Stimulated activated CD4-positive, alpha-beta T cell treated with anti-CD3 and anti-CD28 coated beads, Interleukin-15, amount 100 ng/mL, for 48 hours (primary cell): Measurements from ENCODE around the gene TYRP1.

Experiments
- DNase-seq, 2 donors: peaks; one replicate each; pipeline ENCODE4 v3.0.0-alpha.2; 2020; ENCODE audit warnings: low read depth in 2 of 2

Gene TYRP1

GRCh38 chr9:12696931-12697622 is 3.9 kb downstream of the TYRP1 start:
- no peak for DNase-seq

- DNase-seq, result no peak
Measured at GRCh38 chr9:12697719-12698118, 4.5 kb downstream of the TYRP1 start.

- no peak for DNase-seq
Measured at GRCh38 chr9:12698266-12698665, 5.1 kb downstream of the TYRP1 start.

- no peak for DNase-seq
Measured at GRCh38 chr9:12698986-12699385, 5.8 kb downstream of the TYRP1 start.

GRCh38 chr9:12699529-12699928 is 6.3 kb downstream of the TYRP1 start:
- DNase-seq, result no peak

GRCh38 chr9:12701126-12701525 is 7.9 kb downstream of the TYRP1 start:
- DNase-seq, result no peak

GRCh38 chr9:12702160-12702758 is 9.1 kb downstream of the TYRP1 start:
- no peak for DNase-seq

- DNase-seq, result no peak
Measured at GRCh38 chr9:12703996-12704395, 10.8 kb downstream of the TYRP1 start.

GRCh38 chr9:12705738-12706391 is 12.7 kb downstream of the TYRP1 start:
- DNase-seq, result no peak

- no peak for DNase-seq
Measured at GRCh38 chr9:12708562-12709298, 15.5 kb downstream of the TYRP1 start.

- DNase-seq, result no peak
Measured at GRCh38 chr9:12712532-12712931, 19.3 kb downstream of the TYRP1 start.

- DNase-seq, result no peak
Measured at GRCh38 chr9:12715268-12715667, 22.1 kb downstream of the TYRP1 start.

GRCh38 chr9:12716823-12717600 is 23.8 kb downstream of the TYRP1 start:
- no peak for DNase-seq

- no peak for DNase-seq
Measured at GRCh38 chr9:12717907-12718306, 24.7 kb downstream of the TYRP1 start.

GRCh38 chr9:12718482-12719026 is 25.4 kb downstream of the TYRP1 start:
- DNase-seq, result no peak

GRCh38 chr9:12719431-12719830 is 26.2 kb downstream of the TYRP1 start:
- DNase-seq, result no peak

GRCh38 chr9:12720551-12720950 is 27.4 kb downstream of the TYRP1 start:
- DNase-seq, result no peak

GRCh38 chr9:12722131-12722530 is 28.9 kb downstream of the TYRP1 start:
- DNase-seq, result no peak

- DNase-seq, result no peak
Measured at GRCh38 chr9:12723409-12724028, 30.3 kb downstream of the TYRP1 start.

GRCh38 chr9:12726795-12727194 is 33.6 kb downstream of the TYRP1 start:
- no peak for DNase-seq

- DNase-seq, result no peak
Measured at GRCh38 chr9:12730198-12730597, 37.0 kb downstream of the TYRP1 start.
